CD8-positive, alpha-beta memory T cell (primary cell): ENCODE results near the gene RGS3. TPM values are rescaled to one million over a fixed set of nuclear protein-coding genes. Genes with fewer than 3 reads are reported as not detected.

Experiments used
- CTCF ChIA-PET: fragments of 350-600 bp; sonication (Branson Sonifier 250); formaldehyde crosslinking; loops from one replicate; lab custom pipeline; 2021; ENCODE audit warnings: antibody characterized with exemption; lab: Charles Lee
- POLR2A ChIA-PET: fragments of 350-600 bp; sonication (Branson Sonifier 250); formaldehyde crosslinking; loops from one replicate; lab custom pipeline; 2021; ENCODE audit warnings: antibody characterized with exemption; lab: Charles Lee
- DNase-seq, 5 donors: peaks; one replicate each; pipeline versions ENCODE4 v3.0.0 to v3.0.0-alpha.2; 2020 to 2022; ENCODE audit warnings: mixed read lengths in 1 of 5
- H3K27ac ChIP-seq: one replicate; pipeline ENCODE4 v1.7.0; 2013; ENCODE audit warnings: low read depth, mild to moderate bottlenecking, low read length, moderate library complexity
- H3K27me3 ChIP-seq: 2 replicates; pipeline ENCODE4 v1.7.0; 2013; ENCODE audit warnings: low read length, mild to moderate bottlenecking; ENCODE audit not compliant: insufficient read depth, poor library complexity, severe bottlenecking
- H3K36me3 ChIP-seq: 2 replicates; pipeline ENCODE4 v1.7.0; 2013; ENCODE audit warnings: mild to moderate bottlenecking, low read length, moderate library complexity; ENCODE audit not compliant: insufficient read depth
- H3K4me1 ChIP-seq: 2 replicates; pipeline ENCODE4 v1.7.0; 2013; ENCODE audit warnings: mild to moderate bottlenecking, low read length, moderate library complexity; ENCODE audit not compliant: insufficient read depth
- H3K4me3 ChIP-seq: 2 replicates; pipeline ENCODE4 v1.7.0; 2013; ENCODE audit warnings: mild to moderate bottlenecking, low read length
- H3K9me3 ChIP-seq: 2 replicates; pipeline ENCODE4 v1.7.0; 2013; ENCODE audit warnings: mild to moderate bottlenecking, low read length
- H3K27ac Mint-ChIP-seq, 8 donors: one replicate each; pipeline ENCODE4 v1.8.0; 2020 to 2021; ENCODE audit warnings: mixed read lengths in 8 of 8, mild to moderate bottlenecking in 6 of 8, inconsistent platforms in 3 of 8, moderate library complexity in 3 of 8
- H3K27me3 Mint-ChIP-seq, 2 donors: one replicate each; pipeline ENCODE4 v1.8.0; 2020 to 2021; ENCODE audit warnings: mixed read lengths in 2 of 2, mild to moderate bottlenecking in 1 of 2, moderate library complexity in 1 of 2
- H3K36me3 Mint-ChIP-seq, 3 donors: one replicate each; pipeline ENCODE4 v1.8.0; 2020 to 2021; ENCODE audit warnings: mixed read lengths in 3 of 3, inconsistent platforms in 1 of 3, mild to moderate bottlenecking in 1 of 3
- H3K4me1 Mint-ChIP-seq, 3 donors: one replicate each; pipeline ENCODE4 v1.8.0; 2020 to 2021; ENCODE audit warnings: mixed read lengths in 3 of 3, inconsistent platforms in 1 of 3, mild to moderate bottlenecking in 1 of 3
- H3K4me3 Mint-ChIP-seq, 7 donors: one replicate each; pipeline ENCODE4 v1.8.0; 2020 to 2021; ENCODE audit warnings: mixed read lengths in 7 of 7, mild to moderate bottlenecking in 6 of 7, moderate library complexity in 4 of 7, inconsistent platforms in 2 of 7
- H3K9me3 Mint-ChIP-seq, 5 donors: one replicate each; pipeline ENCODE4 v1.8.0; 2020 to 2022; ENCODE audit warnings: mixed read lengths in 5 of 5, mild to moderate bottlenecking in 3 of 5, moderate library complexity in 2 of 5, inconsistent platforms in 1 of 5
- polyA plus RNA-seq: library from polyadenylated mRNA; unstranded; fragments of 300-500 nt; fragmentation: Illumina TruSeq; gene quantifications from one replicate; pipeline ENCODE4 v1.2.3, GENCODE V29; 2021
- total RNA-seq, 2 experiments: library from RNA; stranded (reverse); gene quantifications; one replicate each; pipeline ENCODE4 v1.2.3, GENCODE V29; 2021

Gene RGS3
- total RNA-seq (10 to 100 TPM; 89.2 to 91.2 TPM), polyA plus RNA-seq (59.8 TPM)

- no peaks in the 10 kb centered on the region for H3K27me3 ChIP-seq
- H3K4me1 ChIP-seq, result no peaks in the 10 kb centered on the region
- H3K36me3 Mint-ChIP-seq, result peaks cover 0 to 4% (median 0%) of the 10 kb centered on the region in 3 donors
- no peak within 1 kb of the TSS for H3K27ac ChIP-seq
- H3K27ac Mint-ChIP-seq, result peak within 1 kb of the TSS in 1 of 8 donors; percentile 57
- peaks cover 0 to 2% of the 10 kb centered on the region in 2 donors for H3K27me3 Mint-ChIP-seq
- no peak for DNase-seq
- POLR2A ChIA-PET, result no interaction called here
- no peak within 1 kb of the TSS for H3K4me3 Mint-ChIP-seq
- CTCF ChIA-PET, result no interaction called here
- H3K36me3 ChIP-seq, result no peaks in the 10 kb centered on the region
- H3K9me3 Mint-ChIP-seq, result peaks cover 0 to 8% (median 3%) of the 10 kb centered on the region in 5 donors
- no peaks in the 10 kb centered on the region for H3K9me3 ChIP-seq
- H3K4me1 Mint-ChIP-seq, result peaks cover 0 to 2% (median 0%) of the 10 kb centered on the region in 3 donors
- no peak within 1 kb of the TSS for H3K4me3 ChIP-seq
These were observed at the start of gene RGS3 for GRCh38 chr9:113463418-113464285. Gene RGS3 (plus strand): TSS chr9:113463727. CDS start chr9:113463803, 76 bp downstream.

- no peaks in the 10 kb centered on the region for H3K36me3 Mint-ChIP-seq
- H3K4me1 Mint-ChIP-seq, result peaks cover 0 to 2% (median 0%) of the 10 kb centered on the region in 3 donors
- CTCF ChIA-PET, result no interaction called here
These were observed 47.3 kb upstream of the RGS3 start for GRCh38 chr9:113416149-113416721.

GRCh38 chr9:113417370-113417769, 46.2 kb upstream of the RGS3 start:
- POLR2A ChIA-PET, result no interaction called here
- no peak for DNase-seq
- Histone ChIP-seq H3K9me3 (no peaks in the 10 kb centered on the region), H3K4me3 (no peak overlapping the region), H3K36me3 (no peaks in the 10 kb centered on the region), H3K27ac (no peak overlapping the region), H3K27me3 (no peaks in the 10 kb centered on the region), H3K4me1 (no peaks in the 10 kb centered on the region)
- H3K4me1 Mint-ChIP-seq, result peaks cover 0 to 2% (median 0%) of the 10 kb centered on the region in 3 donors
- H3K27ac Mint-ChIP-seq, result no peak overlapping the region
- H3K4me3 Mint-ChIP-seq, result no peak overlapping the region
- peaks cover 0 to 2% of the 10 kb centered on the region in 2 donors for H3K27me3 Mint-ChIP-seq
- CTCF ChIA-PET, result no interaction called here
- no peaks in the 10 kb centered on the region for H3K36me3 Mint-ChIP-seq
- H3K9me3 Mint-ChIP-seq, result no peaks in the 10 kb centered on the region

More at GRCh38 chr9:113416149-113416721, 47.3 kb upstream of the RGS3 start:
- Histone ChIP-seq H3K9me3 (no peaks in the 10 kb centered on the region), H3K4me3 (no peak overlapping the region), H3K27me3 (no peaks in the 10 kb centered on the region), H3K4me1 (peaks cover 4% of the 10 kb centered on the region), H3K36me3 (no peaks in the 10 kb centered on the region), H3K27ac (no peak overlapping the region)
- Mint-ChIP-seq H3K9me3 (no peaks in the 10 kb centered on the region), H3K4me3 (no peak overlapping the region), H3K27ac (no peak overlapping the region), H3K27me3 (peaks cover 0 to 2% of the 10 kb centered on the region in 2 donors)
- POLR2A ChIA-PET, result no interaction called here
- DNase-seq, result no peak

GRCh38 chr9:113421726-113422125, 41.8 kb upstream of the RGS3 start:
- no peak for DNase-seq
- Mint-ChIP-seq H3K36me3 (no peaks in the 10 kb centered on the region), H3K27me3 (peaks cover 10 to 19% of the 10 kb centered on the region in 2 donors), H3K9me3 (no peaks in the 10 kb centered on the region), H3K27ac (no peak overlapping the region), H3K4me1 (no peaks in the 10 kb centered on the region), H3K4me3 (no peak overlapping the region)
- no peak overlapping the region for H3K4me3 ChIP-seq
- H3K4me1 ChIP-seq, result no peaks in the 10 kb centered on the region
- no peaks in the 10 kb centered on the region for H3K36me3 ChIP-seq
- ChIA-PET POLR2A (no interaction called here), CTCF (no interaction called here)
- H3K27me3 ChIP-seq, result no peaks in the 10 kb centered on the region
- no peaks in the 10 kb centered on the region for H3K9me3 ChIP-seq
- no peak overlapping the region for H3K27ac ChIP-seq

GRCh38 chr9:113425072-113425471, 38.5 kb upstream of the RGS3 start:
- Mint-ChIP-seq H3K27me3 (peaks cover 10 to 20% of the 10 kb centered on the region in 2 donors), H3K9me3 (no peaks in the 10 kb centered on the region), H3K27ac (no peak overlapping the region), H3K4me3 (no peak overlapping the region), H3K36me3 (no peaks in the 10 kb centered on the region), H3K4me1 (no peaks in the 10 kb centered on the region)
- Histone ChIP-seq H3K27me3 (no peaks in the 10 kb centered on the region), H3K4me1 (no peaks in the 10 kb centered on the region), H3K27ac (no peak overlapping the region), H3K4me3 (no peak overlapping the region), H3K9me3 (no peaks in the 10 kb centered on the region), H3K36me3 (no peaks in the 10 kb centered on the region)
- CTCF ChIA-PET, result no interaction called here
- POLR2A ChIA-PET, result no interaction called here
- DNase-seq, result no peak

- ChIA-PET POLR2A (no interaction called here), CTCF (no interaction called here)
- Mint-ChIP-seq H3K27ac (peak overlapping the region in 1 of 8 donors; percentile 49), H3K36me3 (no peaks in the 10 kb centered on the region), H3K9me3 (no peaks in the 10 kb centered on the region), H3K27me3 (peaks cover 10 to 20% of the 10 kb centered on the region in 2 donors), H3K4me3 (no peak overlapping the region), H3K4me1 (no peaks in the 10 kb centered on the region)
- DNase-seq, result no peak
- no peak overlapping the region for H3K27ac ChIP-seq
- H3K4me3 ChIP-seq, result no peak overlapping the region
- H3K27me3 ChIP-seq, result no peaks in the 10 kb centered on the region
- H3K36me3 ChIP-seq, result no peaks in the 10 kb centered on the region
- no peaks in the 10 kb centered on the region for H3K9me3 ChIP-seq
- H3K4me1 ChIP-seq, result no peaks in the 10 kb centered on the region
These were observed 36.8 kb upstream of the RGS3 start for GRCh38 chr9:113426701-113427100.

- H3K4me3 Mint-ChIP-seq, result no peak overlapping the region
- no peak for DNase-seq
- no peak overlapping the region for H3K27ac ChIP-seq
- POLR2A ChIA-PET, result interaction anchor here (0.6 kb wide), 1 partner anchor 16 kb away, joined by 3 read pairs; no protein-coding TSS in a partner anchor
- no peaks in the 10 kb centered on the region for H3K9me3 Mint-ChIP-seq
- H3K36me3 Mint-ChIP-seq, result no peaks in the 10 kb centered on the region
- CTCF ChIA-PET, result no interaction called here
- H3K27me3 ChIP-seq, result no peaks in the 10 kb centered on the region
- H3K27me3 Mint-ChIP-seq, result peaks cover 10 to 20% of the 10 kb centered on the region in 2 donors
- H3K9me3 ChIP-seq, result no peaks in the 10 kb centered on the region
- H3K4me1 Mint-ChIP-seq, result no peaks in the 10 kb centered on the region
- no peaks in the 10 kb centered on the region for H3K4me1 ChIP-seq
- no peaks in the 10 kb centered on the region for H3K36me3 ChIP-seq
- H3K4me3 ChIP-seq, result no peak overlapping the region
- H3K27ac Mint-ChIP-seq, result no peak overlapping the region
These were observed 35.9 kb upstream of the RGS3 start for GRCh38 chr9:113427629-113428028.

- no peak for DNase-seq
- POLR2A ChIA-PET, result no interaction called here
- CTCF ChIA-PET, result no interaction called here
- Mint-ChIP-seq H3K27me3 (peaks cover 11 to 23% of the 10 kb centered on the region in 2 donors), H3K27ac (no peak overlapping the region), H3K9me3 (no peaks in the 10 kb centered on the region), H3K4me1 (no peaks in the 10 kb centered on the region), H3K4me3 (no peak overlapping the region), H3K36me3 (no peaks in the 10 kb centered on the region)
- no peaks in the 10 kb centered on the region for H3K27me3 ChIP-seq
- no peaks in the 10 kb centered on the region for H3K4me1 ChIP-seq
- H3K4me3 ChIP-seq, result no peak overlapping the region
- H3K27ac ChIP-seq, result no peak overlapping the region
- no peaks in the 10 kb centered on the region for H3K36me3 ChIP-seq
- no peaks in the 10 kb centered on the region for H3K9me3 ChIP-seq
These were observed 35.4 kb upstream of the RGS3 start for GRCh38 chr9:113428062-113428615.
